ENCODE measurements around the gene CDH2.

Gene CDH2

DNA sequence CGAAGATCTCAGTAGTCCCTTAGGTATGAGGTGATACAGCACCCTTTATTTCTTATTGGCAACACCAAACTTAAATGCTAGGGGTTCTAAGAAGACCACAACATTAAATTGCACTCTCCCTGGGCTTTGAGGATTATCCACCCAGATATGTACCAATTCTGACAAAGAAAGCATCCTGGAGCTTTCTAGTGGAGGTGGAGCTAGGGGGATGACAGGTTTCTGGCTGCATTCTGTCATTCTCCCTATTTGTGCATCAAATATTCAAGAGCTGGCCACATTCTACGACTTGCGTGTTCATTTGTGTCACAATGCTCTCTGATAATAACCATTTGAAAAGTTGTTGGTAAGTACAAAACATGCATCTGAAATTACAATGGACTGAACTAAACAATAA lies 111.1 kb downstream of the CDH2 start:
- no peak for TF ChIP-seq ZFX (IDR thresholded peaks at IDR 0.05)
- TF ChIP-seq, protein P1, sequence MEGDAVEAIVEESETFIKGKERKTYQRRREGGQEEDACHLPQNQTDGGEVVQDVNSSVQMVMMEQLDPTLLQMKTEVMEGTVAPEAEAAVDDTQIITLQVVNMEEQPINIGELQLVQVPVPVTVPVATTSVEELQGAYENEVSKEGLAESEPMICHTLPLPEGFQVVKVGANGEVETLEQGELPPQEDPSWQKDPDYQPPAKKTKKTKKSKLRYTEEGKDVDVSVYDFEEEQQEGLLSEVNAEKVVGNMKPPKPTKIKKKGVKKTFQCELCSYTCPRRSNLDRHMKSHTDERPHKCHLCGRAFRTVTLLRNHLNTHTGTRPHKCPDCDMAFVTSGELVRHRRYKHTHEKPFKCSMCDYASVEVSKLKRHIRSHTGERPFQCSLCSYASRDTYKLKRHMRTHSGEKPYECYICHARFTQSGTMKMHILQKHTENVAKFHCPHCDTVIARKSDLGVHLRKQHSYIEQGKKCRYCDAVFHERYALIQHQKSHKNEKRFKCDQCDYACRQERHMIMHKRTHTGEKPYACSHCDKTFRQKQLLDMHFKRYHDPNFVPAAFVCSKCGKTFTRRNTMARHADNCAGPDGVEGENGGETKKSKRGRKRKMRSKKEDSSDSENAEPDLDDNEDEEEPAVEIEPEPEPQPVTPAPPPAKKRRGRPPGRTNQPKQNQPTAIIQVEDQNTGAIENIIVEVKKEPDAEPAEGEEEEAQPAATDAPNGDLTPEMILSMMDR (conservative IDR thresholded peaks at IDR 0.05), result no peak
- H3K27ac ChIP-seq, result no peak overlapping the region

DNA sequence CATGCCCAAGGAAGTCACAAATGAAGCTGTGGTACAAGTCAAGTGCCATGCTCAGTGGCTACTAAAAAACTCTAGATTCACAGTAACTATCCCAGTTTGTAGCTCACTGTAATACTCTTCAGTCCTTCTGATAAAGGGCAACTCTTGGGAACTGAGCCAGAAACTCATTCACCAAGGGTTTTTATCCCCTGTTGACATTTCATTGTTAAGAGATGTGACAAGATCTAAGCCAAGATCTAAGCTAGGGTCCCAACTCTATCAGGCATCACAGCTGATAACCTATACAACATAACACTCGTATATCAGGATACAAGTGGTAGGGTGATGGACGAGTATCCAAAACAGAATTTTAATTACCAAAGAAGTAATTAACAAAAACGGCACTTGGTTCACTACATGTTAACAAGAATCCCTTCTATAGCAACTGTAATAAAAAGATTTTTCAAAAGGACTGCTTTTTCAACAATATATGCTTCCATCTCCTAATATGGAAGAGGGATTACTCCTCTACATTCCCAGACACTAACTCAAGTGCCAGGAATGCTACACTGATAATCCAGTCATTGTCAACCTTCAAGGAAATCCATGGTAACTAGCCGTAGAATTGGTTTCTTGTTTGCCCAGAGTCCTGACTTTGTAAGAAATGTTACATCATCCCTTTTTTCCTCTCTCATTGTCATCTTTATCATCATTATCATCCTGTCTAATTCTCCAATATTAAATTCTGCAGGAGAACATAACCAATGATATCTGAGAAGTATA lies 111.7 kb downstream of the CDH2 start:
- TF ChIP-seq, protein P1 (conservative IDR thresholded peaks at IDR 0.05), result no peak
- no peak for TF ChIP-seq ZFX (IDR thresholded peaks at IDR 0.05)
- no peak overlapping the region for H3K27ac ChIP-seq

DNA sequence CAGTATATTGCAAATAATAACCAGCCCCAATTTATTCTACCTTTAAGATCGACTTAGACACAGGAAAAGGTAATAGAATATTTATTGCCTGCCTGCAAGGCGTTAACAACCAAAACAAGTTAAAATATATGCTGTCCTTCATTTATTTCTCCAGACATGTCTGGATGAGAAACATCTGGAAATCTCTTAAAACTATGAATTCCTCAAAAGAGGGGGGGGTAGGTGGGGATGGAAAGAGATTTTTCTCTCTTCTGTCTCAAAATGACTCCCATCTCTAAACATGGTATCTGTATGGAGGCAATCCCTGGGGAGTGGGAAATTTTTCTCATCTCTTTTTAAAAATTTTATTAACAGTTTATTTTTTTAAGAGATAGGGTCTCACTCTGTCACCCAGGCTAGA lies 113.0 kb downstream of the CDH2 start:
- H3K27ac ChIP-seq, result no peak overlapping the region
- TF ChIP-seq, protein P1 (conservative IDR thresholded peaks at IDR 0.05), result no peak
- no peak for TF ChIP-seq ZFX (IDR thresholded peaks at IDR 0.05)

DNA sequence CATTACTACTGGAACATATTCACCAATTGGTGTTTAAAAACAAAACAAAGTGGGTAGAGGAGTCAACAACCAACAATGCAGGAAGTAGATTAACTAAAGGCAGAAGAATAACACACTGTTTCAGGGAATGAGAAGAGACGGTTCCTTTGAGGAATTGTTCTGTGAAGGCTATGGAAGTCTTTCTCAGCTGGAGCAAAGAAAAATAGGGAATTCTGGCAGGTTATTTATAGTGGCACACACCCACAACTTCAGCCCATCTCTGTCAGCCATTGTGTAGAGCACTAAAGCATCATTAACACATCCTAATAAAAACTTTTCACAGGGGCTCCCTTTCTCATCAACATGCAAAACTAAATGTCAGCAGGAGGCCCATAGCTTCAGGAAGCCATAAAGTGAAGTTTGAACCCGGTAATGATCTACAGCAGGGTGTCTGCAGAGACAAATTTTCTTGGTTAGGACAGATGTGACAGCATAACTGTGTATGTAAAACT lies 113.6 kb downstream of the CDH2 start:
- TF ChIP-seq, protein P1 (conservative IDR thresholded peaks at IDR 0.05), result no peak
- no peak for TF ChIP-seq ZFX (IDR thresholded peaks at IDR 0.05)

DNA sequence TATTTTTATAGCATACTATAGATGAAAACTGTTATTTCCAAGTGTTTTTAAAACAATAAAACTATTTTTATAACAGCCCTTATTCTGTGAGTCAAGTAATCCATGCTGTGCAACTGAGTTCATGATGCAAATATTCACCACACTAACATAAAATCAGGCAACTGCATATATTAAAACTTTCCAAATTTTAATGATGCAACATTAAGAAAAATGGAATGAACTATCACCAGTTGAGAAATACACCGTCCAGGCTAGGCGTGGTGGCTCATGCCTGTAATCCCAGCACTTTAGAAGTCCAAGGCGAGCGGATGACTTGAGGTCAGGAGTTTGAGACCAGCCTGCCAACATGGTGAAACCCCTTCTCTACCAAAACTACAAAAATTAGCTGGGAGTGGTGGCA lies 114.5 kb downstream of the CDH2 start:
- no peak for TF ChIP-seq ZFX (IDR thresholded peaks at IDR 0.05)
- TF ChIP-seq, protein P1 (conservative IDR thresholded peaks at IDR 0.05), result no peak
- no peak overlapping the region for H3K27ac ChIP-seq

More for the DNA sequence above, 113.6 kb downstream of the CDH2 start:
- no peak overlapping the region for H3K27ac ChIP-seq

DNA sequence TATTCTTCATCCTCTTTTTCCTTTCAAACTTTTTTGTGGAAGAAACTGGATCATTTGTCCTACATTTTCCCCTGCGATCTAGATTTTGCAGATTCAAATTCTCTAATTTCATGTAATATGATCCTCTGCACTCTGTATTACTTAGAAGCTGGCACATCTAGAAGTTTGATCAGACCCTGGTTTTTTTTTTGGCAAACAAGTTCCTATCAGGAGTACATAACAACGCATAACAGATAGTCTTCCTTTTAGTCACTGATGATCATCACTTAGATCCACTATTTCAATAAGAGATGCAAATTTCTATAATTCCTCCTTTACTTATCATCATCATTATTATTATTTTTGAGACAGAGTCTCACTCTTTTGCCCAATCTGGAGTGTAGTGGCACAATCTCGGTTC lies 117.1 kb downstream of the CDH2 start:
- no peak for TF ChIP-seq ZFX (IDR thresholded peaks at IDR 0.05)
- TF ChIP-seq, protein P1 (conservative IDR thresholded peaks at IDR 0.05), result no peak
- H3K27ac ChIP-seq, result no peak overlapping the region

DNA sequence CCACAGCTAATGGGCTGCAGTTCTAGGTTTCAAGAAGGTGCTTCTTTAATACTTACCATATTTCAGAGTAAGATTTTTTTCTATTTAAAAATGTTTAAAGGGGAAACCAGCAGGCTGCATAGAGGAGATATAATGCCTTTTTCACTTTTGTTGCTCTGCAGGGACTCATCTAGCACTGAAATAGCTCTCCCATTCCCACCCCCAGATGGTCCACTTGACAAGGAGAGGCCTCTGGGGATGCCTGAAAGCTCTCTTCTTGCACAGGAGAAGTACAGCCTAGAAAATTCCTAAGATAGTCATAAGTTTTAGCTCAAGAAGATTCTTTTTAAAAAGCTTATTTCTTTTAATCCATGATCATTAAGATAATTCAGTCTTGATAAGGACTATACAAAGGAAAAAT lies 126.4 kb downstream of the CDH2 start:
- TF ChIP-seq ZFX (IDR thresholded peaks at IDR 0.05), result no peak
- TF ChIP-seq, protein P1 (conservative IDR thresholded peaks at IDR 0.05), result no peak
- H3K27ac ChIP-seq, result no peak overlapping the region
